Astrocyte (in vitro differentiated cells and primary cell): ENCODE measurements around the gene CLBA1. TPM values are rescaled to one million over a fixed set of nuclear protein-coding genes. Genes with fewer than 3 reads are reported as not detected.

Experiments
- DNase-seq: peaks from one replicate; pipeline ENCODE4 v3.0.0-alpha.2; 2010; ENCODE audit warnings: low read depth
- FAIRE-seq: peaks from 2 replicates; lab custom pipeline; 2011; peaks lifted over from hg19 to GRCh38; lab: Jason Lieb, UNC
- H2AFZ ChIP-seq: 2 replicates; pipeline ENCODE4 v1.6.0; 2012; ENCODE audit warnings: low read depth, low read length, inconsistent platforms
- H3K27ac ChIP-seq: 2 replicates; pipeline ENCODE4 v1.5.1; 2011; ENCODE audit warnings: low read depth, low read length, inconsistent platforms
- H3K27me3 ChIP-seq: 2 replicates; pipeline ENCODE4 v1.6.0; 2011; ENCODE audit warnings: low read length, inconsistent platforms; ENCODE audit not compliant: insufficient read depth
- H3K36me3 ChIP-seq: 2 replicates; pipeline ENCODE4 v1.5.1; 2011; ENCODE audit warnings: low read length, inconsistent platforms; ENCODE audit not compliant: insufficient read depth
- H3K4me1 ChIP-seq: 2 replicates; pipeline ENCODE4 v1.5.1; 2011; ENCODE audit warnings: low read length, inconsistent platforms; ENCODE audit not compliant: insufficient read depth
- H3K4me2 ChIP-seq: 2 replicates; pipeline ENCODE4 v1.6.0; 2012; ENCODE audit warnings: low read length, inconsistent platforms
- H3K4me3 ChIP-seq: 2 replicates; pipeline ENCODE4 v1.5.1; 2011; ENCODE audit warnings: low read depth, mild to moderate bottlenecking, low read length, inconsistent platforms; ENCODE audit not compliant: insufficient read depth
- H3K79me2 ChIP-seq: 2 replicates; pipeline ENCODE4 v1.6.0; 2012; ENCODE audit warnings: mild to moderate bottlenecking, low read length, inconsistent platforms; ENCODE audit not compliant: insufficient read depth
- H3K9ac ChIP-seq: 2 replicates; pipeline ENCODE4 v1.6.0; 2012; ENCODE audit warnings: mild to moderate bottlenecking, low read length, inconsistent platforms
- H3K9me3 ChIP-seq: 2 replicates; pipeline ENCODE4 v1.5.1; 2012; ENCODE audit warnings: low read depth, mild to moderate bottlenecking, low read length, inconsistent platforms; ENCODE audit not compliant: insufficient read depth
- H4K20me1 ChIP-seq: 2 replicates; pipeline ENCODE4 v1.6.0; 2012; ENCODE audit warnings: low read length, inconsistent platforms; ENCODE audit not compliant: insufficient read depth
- H3K27ac Mint-ChIP-seq: one replicate; pipeline ENCODE4 v1.8.0; 2021; ENCODE audit warnings: mild to moderate bottlenecking, mixed read lengths; ENCODE audit not compliant: unreplicated experiment
- H3K27me3 Mint-ChIP-seq: one replicate; pipeline ENCODE4 v1.8.0; 2021; ENCODE audit warnings: low read depth, mixed read lengths; ENCODE audit not compliant: unreplicated experiment
- H3K36me3 Mint-ChIP-seq: one replicate; pipeline ENCODE4 v1.8.0; 2021; ENCODE audit warnings: low read depth, mixed read lengths; ENCODE audit not compliant: unreplicated experiment
- H3K4me1 Mint-ChIP-seq: one replicate; pipeline ENCODE4 v1.8.0; 2021; ENCODE audit warnings: low read depth, mixed read lengths; ENCODE audit not compliant: unreplicated experiment
- H3K4me3 Mint-ChIP-seq: one replicate; pipeline ENCODE4 v1.8.0; 2021; ENCODE audit warnings: mild to moderate bottlenecking, moderate library complexity, mixed read lengths; ENCODE audit not compliant: unreplicated experiment
- H3K9me3 Mint-ChIP-seq: one replicate; pipeline ENCODE4 v1.8.0; 2021; ENCODE audit warnings: mild to moderate bottlenecking, mixed read lengths; ENCODE audit not compliant: unreplicated experiment
- EZH2 ChIP-seq: IDR thresholded peaks from 2 replicates; pipeline ENCODE4 v1.6.1; 2012; ENCODE audit warnings: mild to moderate bottlenecking, low read length, inconsistent platforms; ENCODE audit not compliant: insufficient read depth
- total RNA-seq: library from RNA; stranded (reverse); gene quantifications from 2 replicates; pipeline ENCODE4 v1.2.1, GENCODE V29; 2021
- TF ChIP-seq, protein P1 (sequence below): IDR thresholded peaks from 2 replicates; pipeline ENCODE4 v1.5.1; 2011; ENCODE audit warnings: low read depth, mild to moderate bottlenecking, inconsistent platforms, low read length, moderate library complexity; ENCODE audit not compliant: insufficient read depth

CLBA1 gene
- total RNA-seq, 1 donor from 2014 or later, result 6.3 TPM

GRCh38 chr14:105012171-105012985 lies 26.8 kb downstream of the CLBA1 start:
- H3K9me3 Mint-ChIP-seq, result no peaks in the 10 kb centered on the region
- H2AFZ ChIP-seq, result no peak overlapping the region
- H3K9ac ChIP-seq, result no peak overlapping the region
- TF ChIP-seq, protein P1, sequence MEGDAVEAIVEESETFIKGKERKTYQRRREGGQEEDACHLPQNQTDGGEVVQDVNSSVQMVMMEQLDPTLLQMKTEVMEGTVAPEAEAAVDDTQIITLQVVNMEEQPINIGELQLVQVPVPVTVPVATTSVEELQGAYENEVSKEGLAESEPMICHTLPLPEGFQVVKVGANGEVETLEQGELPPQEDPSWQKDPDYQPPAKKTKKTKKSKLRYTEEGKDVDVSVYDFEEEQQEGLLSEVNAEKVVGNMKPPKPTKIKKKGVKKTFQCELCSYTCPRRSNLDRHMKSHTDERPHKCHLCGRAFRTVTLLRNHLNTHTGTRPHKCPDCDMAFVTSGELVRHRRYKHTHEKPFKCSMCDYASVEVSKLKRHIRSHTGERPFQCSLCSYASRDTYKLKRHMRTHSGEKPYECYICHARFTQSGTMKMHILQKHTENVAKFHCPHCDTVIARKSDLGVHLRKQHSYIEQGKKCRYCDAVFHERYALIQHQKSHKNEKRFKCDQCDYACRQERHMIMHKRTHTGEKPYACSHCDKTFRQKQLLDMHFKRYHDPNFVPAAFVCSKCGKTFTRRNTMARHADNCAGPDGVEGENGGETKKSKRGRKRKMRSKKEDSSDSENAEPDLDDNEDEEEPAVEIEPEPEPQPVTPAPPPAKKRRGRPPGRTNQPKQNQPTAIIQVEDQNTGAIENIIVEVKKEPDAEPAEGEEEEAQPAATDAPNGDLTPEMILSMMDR, result peak; percentile 16
- no peak for TF ChIP-seq EZH2
- peaks cover 17% of the 10 kb centered on the region for H3K36me3 ChIP-seq
- no peaks in the 10 kb centered on the region for H3K4me1 Mint-ChIP-seq
- no peak overlapping the region for H3K4me2 ChIP-seq
- H3K27me3 Mint-ChIP-seq, result no peaks in the 10 kb centered on the region
- peaks cover 7% of the 10 kb centered on the region for H3K36me3 Mint-ChIP-seq
- no peak overlapping the region for H3K4me3 Mint-ChIP-seq
- no peak overlapping the region for H3K27ac Mint-ChIP-seq
- H3K27ac ChIP-seq, result no peak overlapping the region
- no peaks in the 10 kb centered on the region for H3K9me3 ChIP-seq
- FAIRE-seq (no peak), DNase-seq (no peak)
- peaks cover 82% of the 10 kb centered on the region for H4K20me1 ChIP-seq
- H3K4me3 ChIP-seq, result no peak overlapping the region
- H3K27me3 ChIP-seq, result no peaks in the 10 kb centered on the region
- H3K79me2 ChIP-seq, result peaks cover 86% of the 10 kb centered on the region
- peaks cover 10% of the 10 kb centered on the region for H3K4me1 ChIP-seq

DNA sequence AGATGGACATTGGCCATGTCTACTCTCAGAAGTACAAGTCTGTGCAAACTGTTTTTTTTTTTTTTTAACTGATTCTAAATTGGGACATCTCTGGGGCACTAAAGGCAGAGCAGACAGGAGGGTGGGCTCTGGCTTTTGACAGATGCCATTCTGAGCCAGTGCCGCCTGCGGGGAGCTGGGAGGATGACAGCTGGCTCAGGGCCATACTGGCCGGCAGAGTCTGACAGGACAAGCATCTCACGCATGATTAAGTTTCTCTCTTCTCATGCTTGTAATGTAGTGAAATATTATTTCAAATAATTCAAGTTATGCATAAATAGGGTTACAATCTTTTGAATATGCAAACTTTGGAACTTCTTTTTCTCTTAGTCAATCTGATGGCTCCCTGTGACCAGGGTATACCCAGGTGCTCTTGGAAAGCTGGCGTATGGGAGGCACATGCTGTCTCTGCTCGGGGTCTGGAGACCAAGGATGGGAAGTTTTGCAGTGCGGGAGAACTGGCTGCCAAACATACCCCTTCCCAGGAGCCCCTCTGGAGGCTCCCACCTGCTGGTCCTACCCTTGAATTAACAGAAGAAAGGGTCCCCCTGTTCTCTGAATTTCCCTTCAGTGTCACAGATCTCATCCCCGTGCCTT lies 27.7 kb downstream of the CLBA1 start:
- Histone ChIP-seq H3K4me1 (peaks cover 10% of the 10 kb centered on the region), H3K9ac (no peak overlapping the region), H3K27ac (no peak overlapping the region), H3K9me3 (no peaks in the 10 kb centered on the region), H3K79me2 (peaks cover 93% of the 10 kb centered on the region), H3K27me3 (no peaks in the 10 kb centered on the region), H3K4me2 (peak overlapping the region; percentile 8), H3K4me3 (no peak overlapping the region), H4K20me1 (peaks cover 87% of the 10 kb centered on the region), H2AFZ (no peak overlapping the region), H3K36me3 (peaks cover 16% of the 10 kb centered on the region)
- H3K27ac Mint-ChIP-seq, result no peak overlapping the region
- no peak for FAIRE-seq
- H3K9me3 Mint-ChIP-seq, result no peaks in the 10 kb centered on the region
- no peak for DNase-seq
- no peak for TF ChIP-seq EZH2
- TF ChIP-seq, protein P1, result no peak
- no peaks in the 10 kb centered on the region for H3K27me3 Mint-ChIP-seq
- H3K4me1 Mint-ChIP-seq, result no peaks in the 10 kb centered on the region
- no peak overlapping the region for H3K4me3 Mint-ChIP-seq
- H3K36me3 Mint-ChIP-seq, result peaks cover 7% of the 10 kb centered on the region

GRCh38 chr14:105014032-105014431 lies 28.4 kb downstream of the CLBA1 start:
- Mint-ChIP-seq H3K9me3 (no peaks in the 10 kb centered on the region), H3K4me1 (peaks cover 3% of the 10 kb centered on the region), H3K27me3 (no peaks in the 10 kb centered on the region), H3K36me3 (peaks cover 7% of the 10 kb centered on the region), H3K4me3 (no peak overlapping the region), H3K27ac (no peak overlapping the region)
- H3K4me1 ChIP-seq, result peaks cover 13% of the 10 kb centered on the region
- H3K4me2 ChIP-seq, result peak overlapping the region; percentile 3
- H3K36me3 ChIP-seq, result peaks cover 16% of the 10 kb centered on the region
- H3K27ac ChIP-seq, result no peak overlapping the region
- H3K9me3 ChIP-seq, result no peaks in the 10 kb centered on the region
- H3K4me3 ChIP-seq, result no peak overlapping the region
- H3K9ac ChIP-seq, result peak overlapping the region; percentile 10
- no peak overlapping the region for H2AFZ ChIP-seq
- H4K20me1 ChIP-seq, result peaks cover 93% of the 10 kb centered on the region
- no peak for FAIRE-seq
- no peak for DNase-seq
- H3K79me2 ChIP-seq, result peaks cover 100% of the 10 kb centered on the region
- no peaks in the 10 kb centered on the region for H3K27me3 ChIP-seq
- no peak for TF ChIP-seq EZH2
- TF ChIP-seq, protein P1, result no peak
